GM18502 (cell line): ENCODE measurements around the gene CCDC7.
"Not testable (repeated sequence)": the region's sequence is repeated elsewhere in the genome, so short reads cannot be mapped to it uniquely, and the experiment has no call there.

ENCODE experiments used
- ATAC-seq: cut with Tn5 transposase; IDR thresholded peaks from one replicate; pipeline ENCODE4 v1.9.1; 2021; ENCODE audit warnings: mild to moderate bottlenecking; ENCODE audit not compliant: unreplicated experiment, poor library complexity

The CCDC7 gene

GRCh38 chr10:32680803-32681557 lies 235.0 kb downstream of the CCDC7 start:
- no peak for ATAC-seq

GRCh38 chr10:32684291-32684690 lies 238.4 kb downstream of the CCDC7 start:
- ATAC-seq: no peak

GRCh38 chr10:32687116-32687515 lies 241.2 kb downstream of the CCDC7 start:
- no peak for ATAC-seq

GRCh38 chr10:32687546-32687945 lies 241.6 kb downstream of the CCDC7 start:
- no peak for ATAC-seq

GRCh38 chr10:32692174-32692573 lies 246.2 kb downstream of the CCDC7 start:
- ATAC-seq: no peak

GRCh38 chr10:32693441-32693979 lies 247.6 kb downstream of the CCDC7 start:
- ATAC-seq: no peak

GRCh38 chr10:32699683-32700082 lies 253.7 kb downstream of the CCDC7 start:
- ATAC-seq: not testable (repeated sequence)

- no peak for ATAC-seq
Measured at GRCh38 chr10:32713560-32713959, 267.6 kb downstream of the CCDC7 start.

GRCh38 chr10:32731527-32731926 lies 285.6 kb downstream of the CCDC7 start:
- ATAC-seq: no peak

- ATAC-seq: no peak
Measured at GRCh38 chr10:32738958-32739357, 293.0 kb downstream of the CCDC7 start.

- ATAC-seq: no peak
Measured at GRCh38 chr10:32744321-32744720, 298.4 kb downstream of the CCDC7 start.

- ATAC-seq: no peak
Measured at GRCh38 chr10:32746869-32747268, 300.9 kb downstream of the CCDC7 start.

GRCh38 chr10:32751582-32751981 lies 305.6 kb downstream of the CCDC7 start:
- no peak for ATAC-seq

GRCh38 chr10:32754900-32755299 lies 309.0 kb downstream of the CCDC7 start:
- not testable (repeated sequence) for ATAC-seq

GRCh38 chr10:32771217-32771616 lies 325.3 kb downstream of the CCDC7 start:
- no peak for ATAC-seq

- ATAC-seq: no peak
Measured at GRCh38 chr10:32773105-32773504, 327.2 kb downstream of the CCDC7 start.

- ATAC-seq: no peak
Measured at GRCh38 chr10:32786968-32787367, 341.0 kb downstream of the CCDC7 start.

- ATAC-seq: no peak
Measured at GRCh38 chr10:32787690-32788284, 341.8 kb downstream of the CCDC7 start.

GRCh38 chr10:32788359-32788758 lies 342.4 kb downstream of the CCDC7 start:
- ATAC-seq: no peak

GRCh38 chr10:32790483-32790882 lies 344.5 kb downstream of the CCDC7 start:
- ATAC-seq: no peak

- ATAC-seq: no peak
Measured at GRCh38 chr10:32793033-32793432, 347.1 kb downstream of the CCDC7 start.
